ENCODE results near the gene FXYD2.
"Not testable (repeated sequence)": the region's sequence is repeated elsewhere in the genome, so short reads cannot be mapped to it uniquely, and the experiment has no call there.

FXYD2 gene

DNA sequence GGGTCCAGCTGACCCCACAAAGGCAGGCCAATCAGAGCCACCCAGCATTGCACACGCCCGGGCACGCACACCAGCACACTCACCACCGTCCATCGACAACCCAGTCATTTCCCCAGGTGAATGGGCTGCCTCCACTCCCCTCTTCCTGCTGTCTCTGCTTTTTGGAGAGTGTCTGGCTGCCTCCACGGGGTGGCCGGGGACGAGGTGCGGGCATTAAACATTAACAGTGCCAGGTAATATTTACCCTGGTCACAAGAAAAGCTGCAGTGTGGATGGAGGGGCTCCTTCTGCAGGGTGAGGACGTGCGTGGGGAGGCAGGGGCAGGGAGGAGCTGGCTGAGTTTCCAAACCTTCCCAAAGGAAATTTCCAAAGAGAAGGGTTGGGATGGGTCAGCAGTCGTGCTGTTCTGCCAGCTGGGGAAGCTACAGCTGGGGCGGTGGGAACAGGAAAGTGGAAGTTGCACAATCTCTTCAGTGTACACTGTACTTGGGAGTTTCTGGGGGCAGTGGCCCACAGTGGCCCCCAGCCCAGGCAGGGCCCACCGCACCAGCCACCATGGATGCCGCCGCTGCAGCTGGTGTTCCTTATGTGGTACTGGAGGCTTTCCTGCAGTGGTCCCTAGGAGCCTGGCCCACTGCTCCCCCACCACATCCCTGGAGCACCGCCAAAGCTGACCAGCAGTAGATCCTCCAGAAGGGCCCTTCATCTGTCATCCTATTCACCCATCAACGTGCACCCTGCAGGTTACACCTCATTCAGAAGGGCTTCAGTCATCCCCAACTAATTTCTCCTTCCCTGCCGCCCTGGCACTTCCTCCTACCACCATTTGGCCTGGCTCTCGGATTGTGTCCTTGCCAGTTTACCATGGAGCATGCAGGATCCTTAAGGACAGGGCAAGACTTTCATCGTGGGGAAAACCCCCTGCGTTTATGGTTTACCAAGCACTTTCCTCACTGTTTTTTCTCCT is at the start of gene FXYD2:
FXYD2 (minus strand) TSS at position 174 of the 967 bp plus-strand sequence; CDS start at position 108, 66 bp downstream.
- H3K4me1 ChIP-seq (ENCODE audit: insufficient read depth, low read length): peaks cover 28% of the 10 kb centered on the region; the same call in 1 of the 2 replicates

DNA sequence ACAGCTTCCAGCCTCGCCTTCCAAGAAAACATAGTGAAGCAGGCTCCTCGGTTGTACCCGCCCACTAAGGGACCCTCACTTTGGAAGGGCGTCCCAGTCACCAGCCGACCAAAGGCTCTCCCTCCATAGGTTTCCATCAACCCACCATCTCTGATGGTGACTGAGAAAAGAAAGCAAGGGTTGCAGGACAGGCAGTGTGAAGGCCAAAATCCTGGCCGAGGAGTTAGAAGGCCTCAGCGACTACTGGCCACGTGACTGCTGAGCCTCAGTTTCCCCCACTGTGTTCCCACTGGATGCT is 49.2 kb upstream of the FXYD2 start:
- peaks cover 31% of the 10 kb centered on the region for H3K4me1 ChIP-seq (ENCODE audit: insufficient read depth, low read length)
- no peaks in the 10 kb centered on the region for H3K36me3 ChIP-seq (ENCODE audit: insufficient read depth, low read length)
- H3K9ac ChIP-seq (ENCODE audit: low read depth, low read length): no peak overlapping the region
- no peaks in the 10 kb centered on the region for H3K9me3 ChIP-seq (ENCODE audit: control insufficient read depth, insufficient read depth, low read length)

More for the DNA sequence above, at the start of gene FXYD2:
- no peaks in the 10 kb centered on the region for H3K36me3 ChIP-seq (ENCODE audit: insufficient read depth, low read length)
- H3K9ac ChIP-seq (ENCODE audit: low read depth, low read length): no peak within 1 kb of the TSS
- H3K9me3 ChIP-seq (ENCODE audit: control insufficient read depth, insufficient read depth, low read length): no peaks in the 10 kb centered on the region

DNA sequence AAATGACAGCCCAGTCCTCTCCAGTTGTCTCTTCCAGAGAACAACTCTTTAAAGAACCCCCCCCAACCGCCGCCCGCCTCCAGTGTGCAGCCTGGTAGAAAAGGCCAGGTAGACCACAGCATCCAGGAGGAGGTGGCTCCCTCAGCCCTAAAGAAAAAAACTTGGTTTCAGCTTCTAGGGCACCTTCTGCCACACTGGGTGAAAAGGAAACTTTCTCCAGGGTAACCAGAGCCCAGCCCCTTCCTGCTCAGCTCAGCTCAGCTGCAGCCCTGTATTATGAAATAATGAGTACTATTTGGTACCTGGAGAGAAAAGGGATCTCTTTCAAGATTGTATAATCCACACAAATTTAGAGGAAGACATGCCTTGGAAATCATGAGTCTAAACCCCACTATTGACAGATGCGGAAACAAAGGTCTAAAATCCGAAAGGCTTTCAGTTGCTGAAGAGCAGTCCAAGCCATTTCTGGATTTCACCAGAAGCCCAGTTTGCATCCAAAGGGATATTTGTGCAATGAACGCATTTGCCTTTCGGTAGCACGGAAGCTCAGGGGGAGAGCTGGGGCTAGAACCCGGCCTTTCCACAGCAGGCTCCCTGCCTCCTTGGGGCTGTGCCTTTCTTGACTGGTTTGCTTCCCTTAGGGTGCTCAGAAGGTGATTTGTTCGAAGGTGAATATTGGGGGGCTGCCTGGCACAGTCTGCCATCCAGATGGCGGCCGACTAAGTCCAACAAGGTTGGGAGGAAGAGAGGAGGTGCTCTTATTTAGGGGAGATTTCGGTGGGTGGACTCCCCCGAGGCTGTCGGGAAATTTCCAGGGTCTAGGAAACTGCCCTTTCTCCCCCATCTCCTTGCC is 48.7 kb upstream of the FXYD2 start:
- H3K9ac ChIP-seq (ENCODE audit: low read depth, low read length): no peak overlapping the region
- H3K4me1 ChIP-seq (ENCODE audit: insufficient read depth, low read length): peaks cover 36% of the 10 kb centered on the region
- H3K36me3 ChIP-seq (ENCODE audit: insufficient read depth, low read length): no peaks in the 10 kb centered on the region
- no peaks in the 10 kb centered on the region for H3K9me3 ChIP-seq (ENCODE audit: control insufficient read depth, insufficient read depth, low read length)

DNA sequence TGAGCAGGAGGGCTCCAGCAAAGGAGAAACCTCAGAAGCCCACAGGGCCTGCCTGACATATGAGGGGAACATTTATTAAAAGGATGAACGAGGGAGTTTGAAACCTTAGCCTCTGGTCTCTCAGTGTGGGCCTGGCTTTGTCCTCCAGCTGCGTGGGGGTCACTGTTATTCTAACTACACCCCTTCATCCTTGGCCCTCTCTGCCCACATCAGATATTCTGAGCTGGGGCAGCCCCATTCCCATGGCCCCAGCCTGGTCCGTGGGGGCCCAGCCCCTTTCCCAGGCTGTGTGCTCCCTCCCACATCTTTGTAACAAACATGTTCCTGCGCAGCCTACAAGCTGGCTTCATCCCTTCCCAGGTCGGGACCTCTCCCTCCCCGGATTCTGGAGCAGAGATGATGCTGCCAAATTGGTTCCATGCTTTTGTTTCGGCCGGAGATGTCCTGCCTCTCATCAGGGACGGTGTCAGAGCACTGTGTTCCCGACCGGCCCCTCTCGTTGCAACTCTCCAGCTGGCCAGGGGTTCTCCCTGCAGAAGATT is 47.9 kb upstream of the FXYD2 start:
- Histone ChIP-seq H3K9me3 (ENCODE audit: control insufficient read depth, insufficient read depth, low read length) (no peaks in the 10 kb centered on the region), H3K4me1 (ENCODE audit: insufficient read depth, low read length) (peaks cover 35% of the 10 kb centered on the region), H3K36me3 (ENCODE audit: insufficient read depth, low read length) (no peaks in the 10 kb centered on the region), H3K9ac (ENCODE audit: low read depth, low read length) (no peak overlapping the region)

DNA sequence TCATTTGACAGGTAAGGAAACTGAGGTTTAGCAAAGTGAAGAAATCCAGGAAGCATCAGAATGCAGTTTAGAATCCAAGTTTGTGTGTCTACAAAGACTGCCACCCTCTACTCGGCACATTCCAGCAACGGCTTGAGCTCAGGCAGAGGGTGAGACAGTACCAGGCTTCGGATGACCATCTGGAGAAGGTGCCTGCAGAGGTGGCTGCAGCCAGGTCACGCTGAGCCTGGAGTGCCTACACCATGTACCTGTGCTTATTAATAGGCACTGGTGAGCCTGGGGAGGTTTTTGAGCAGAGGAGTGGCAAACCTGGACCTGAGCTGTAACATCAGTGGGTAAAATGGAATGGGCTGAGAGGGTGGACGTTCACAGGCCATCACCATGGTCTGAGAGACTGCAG is 47.2 kb upstream of the FXYD2 start:
- Histone ChIP-seq H3K4me1 (ENCODE audit: insufficient read depth, low read length) (peaks cover 30% of the 10 kb centered on the region), H3K36me3 (ENCODE audit: insufficient read depth, low read length) (no peaks in the 10 kb centered on the region), H3K9me3 (ENCODE audit: control insufficient read depth, insufficient read depth, low read length) (no peaks in the 10 kb centered on the region), H3K9ac (ENCODE audit: low read depth, low read length) (no peak overlapping the region)

DNA sequence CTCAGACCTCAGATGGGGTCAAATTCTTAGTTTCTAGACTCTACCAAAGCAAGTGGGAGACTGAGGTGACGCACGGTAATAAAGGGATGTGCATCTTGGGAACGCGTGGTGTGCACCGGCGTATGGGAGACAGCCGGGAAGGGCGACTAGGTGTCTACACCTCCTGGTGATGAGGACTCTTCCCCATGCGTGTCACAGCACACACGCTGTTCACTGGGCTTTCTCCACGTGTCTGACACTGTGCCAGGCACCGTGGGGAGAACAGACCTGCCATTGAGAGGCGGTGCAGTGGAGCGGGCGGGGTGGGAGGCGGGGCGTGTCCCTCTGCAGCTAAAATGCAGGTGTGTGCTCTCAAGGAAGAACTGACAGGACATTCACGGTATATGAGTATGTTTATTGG is 46.6 kb upstream of the FXYD2 start:
- no peaks in the 10 kb centered on the region for H3K9me3 ChIP-seq (ENCODE audit: control insufficient read depth, insufficient read depth, low read length)
- H3K4me1 ChIP-seq (ENCODE audit: insufficient read depth, low read length): peaks cover 30% of the 10 kb centered on the region
- H3K9ac ChIP-seq (ENCODE audit: low read depth, low read length): no peak overlapping the region
- no peaks in the 10 kb centered on the region for H3K36me3 ChIP-seq (ENCODE audit: insufficient read depth, low read length)

DNA sequence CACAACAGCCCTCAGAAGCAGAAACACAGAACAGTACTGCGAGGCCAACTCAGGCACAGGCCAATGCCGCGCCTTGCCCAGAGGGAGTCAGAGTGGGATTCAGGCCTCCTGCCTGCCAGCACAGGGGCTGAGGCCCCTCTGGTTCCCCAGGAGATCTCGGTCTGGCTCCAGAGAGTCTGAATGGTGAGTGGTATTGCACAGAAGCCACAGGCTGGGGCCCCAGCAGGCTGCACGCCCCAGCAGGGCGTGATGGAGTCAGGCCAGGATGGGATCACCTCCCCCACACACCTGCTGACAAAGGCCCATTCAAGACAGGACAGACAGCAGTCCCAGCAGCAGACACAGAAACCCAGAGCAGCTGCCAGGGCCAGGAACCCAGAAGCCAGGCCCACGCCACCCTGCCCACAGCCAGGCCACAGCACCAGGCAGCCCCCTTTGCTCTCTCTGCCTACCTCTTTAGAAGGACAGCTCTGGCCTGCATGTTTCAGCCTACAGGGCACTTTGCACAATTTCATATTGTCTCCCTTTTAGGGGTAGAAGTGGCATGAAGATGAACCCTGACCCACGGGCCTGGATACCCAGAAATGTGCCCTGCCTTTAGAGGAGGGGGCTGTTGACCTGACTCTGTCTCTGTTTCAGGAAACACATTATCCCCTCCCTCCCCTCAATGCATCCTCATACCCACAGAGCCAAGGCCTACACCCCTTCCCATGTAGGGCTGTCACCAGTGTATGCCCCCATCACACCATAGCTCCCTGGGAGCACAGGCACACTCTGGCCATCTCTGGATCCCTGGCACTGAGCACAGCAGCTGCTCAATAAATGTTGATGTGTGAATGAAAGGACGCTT is 45.8 kb upstream of the FXYD2 start:
- Histone ChIP-seq H3K9ac (ENCODE audit: low read depth, low read length) (no peak overlapping the region), H3K9me3 (ENCODE audit: control insufficient read depth, insufficient read depth, low read length) (no peaks in the 10 kb centered on the region), H3K36me3 (ENCODE audit: insufficient read depth, low read length) (no peaks in the 10 kb centered on the region), H3K4me1 (ENCODE audit: insufficient read depth, low read length) (peaks cover 28% of the 10 kb centered on the region)

DNA sequence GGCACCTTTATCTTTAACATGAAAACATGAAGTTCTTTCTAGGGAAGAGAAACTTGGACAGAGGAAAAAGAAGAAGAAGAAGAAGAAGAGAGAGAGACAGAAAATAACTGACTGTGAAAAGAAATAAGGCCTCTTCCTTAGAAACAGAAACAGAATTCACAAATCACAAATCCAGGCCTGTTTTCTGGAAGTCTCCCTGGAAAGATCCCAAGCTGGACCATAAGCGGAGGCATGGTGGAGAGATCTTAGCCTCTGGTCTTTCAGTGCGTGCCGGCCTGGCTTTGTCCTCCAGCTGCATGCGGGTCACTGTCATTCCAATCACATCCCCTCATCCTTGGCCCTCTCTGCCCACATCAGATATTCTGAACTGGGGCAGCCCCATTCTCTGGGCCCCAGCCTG is 45.1 kb upstream of the FXYD2 start:
- Histone ChIP-seq H3K9ac (ENCODE audit: low read depth, low read length) (no peak overlapping the region), H3K4me1 (ENCODE audit: insufficient read depth, low read length) (peaks cover 22% of the 10 kb centered on the region), H3K9me3 (ENCODE audit: control insufficient read depth, insufficient read depth, low read length) (no peaks in the 10 kb centered on the region), H3K36me3 (ENCODE audit: insufficient read depth, low read length) (no peaks in the 10 kb centered on the region)

DNA sequence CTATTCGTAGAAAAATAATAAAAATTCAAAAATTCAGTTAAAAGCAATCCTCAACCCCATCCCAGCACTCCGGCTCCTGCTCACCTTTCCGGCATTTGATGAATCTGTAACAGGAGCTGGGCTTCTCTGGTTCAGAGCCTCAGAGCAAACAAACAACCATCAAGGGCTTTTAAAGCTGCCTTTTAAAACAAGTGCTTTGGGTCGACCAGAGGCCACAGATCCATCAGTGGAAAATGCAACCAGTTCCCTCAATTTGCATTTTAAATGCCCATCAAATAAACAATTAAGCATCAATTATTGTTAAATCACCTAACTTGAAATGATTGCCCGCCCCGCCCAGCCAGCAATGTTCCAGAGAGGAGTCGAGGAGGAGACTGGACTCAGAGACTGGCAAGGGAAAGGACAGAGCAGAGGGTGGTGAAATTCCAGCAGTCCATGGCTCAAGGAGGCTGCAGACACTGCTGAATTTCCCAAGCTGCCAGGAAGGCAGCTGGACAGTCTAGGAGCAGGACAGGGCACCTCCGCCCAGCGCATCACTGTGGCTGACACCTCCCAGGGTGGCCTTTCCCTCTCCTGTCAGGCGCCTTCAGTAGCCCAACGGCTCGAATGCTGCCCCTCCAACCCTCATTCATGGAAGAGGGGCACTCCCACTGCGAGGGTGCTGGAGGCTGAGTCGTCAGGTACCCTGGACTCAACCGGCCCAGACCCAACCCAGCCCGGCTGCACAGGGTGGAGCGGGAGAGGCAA is 44.4 kb upstream of the FXYD2 start:
- Histone ChIP-seq H3K4me1 (ENCODE audit: insufficient read depth, low read length) (peaks cover 17% of the 10 kb centered on the region), H3K9ac (ENCODE audit: low read depth, low read length) (no peak overlapping the region), H3K36me3 (ENCODE audit: insufficient read depth, low read length) (no peaks in the 10 kb centered on the region), H3K9me3 (ENCODE audit: control insufficient read depth, insufficient read depth, low read length) (no peaks in the 10 kb centered on the region)

DNA sequence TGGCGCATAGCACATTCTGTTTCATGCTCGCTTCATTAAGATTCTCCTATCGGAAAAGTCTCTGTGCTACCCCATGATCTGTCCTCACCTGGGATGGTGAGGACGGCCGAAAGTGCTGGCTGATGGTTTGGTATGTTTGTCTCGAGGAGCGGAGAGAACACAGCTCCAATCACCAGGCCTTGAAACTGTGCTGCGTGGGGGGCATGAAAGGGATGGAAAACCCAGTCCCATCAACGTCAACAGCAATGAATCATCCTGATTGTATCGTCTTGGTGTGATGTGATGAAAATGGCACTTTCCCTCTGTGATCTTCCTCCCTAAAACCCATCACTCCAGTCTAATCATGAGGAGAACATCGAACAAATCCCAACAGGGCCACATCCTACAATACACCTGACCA is 43.5 kb upstream of the FXYD2 start:
- H3K36me3 ChIP-seq (ENCODE audit: insufficient read depth, low read length): no peaks in the 10 kb centered on the region
- H3K9ac ChIP-seq (ENCODE audit: low read depth, low read length): no peak overlapping the region
- no peaks in the 10 kb centered on the region for H3K9me3 ChIP-seq (ENCODE audit: control insufficient read depth, insufficient read depth, low read length)
- peaks cover 16% of the 10 kb centered on the region for H3K4me1 ChIP-seq (ENCODE audit: insufficient read depth, low read length)

DNA sequence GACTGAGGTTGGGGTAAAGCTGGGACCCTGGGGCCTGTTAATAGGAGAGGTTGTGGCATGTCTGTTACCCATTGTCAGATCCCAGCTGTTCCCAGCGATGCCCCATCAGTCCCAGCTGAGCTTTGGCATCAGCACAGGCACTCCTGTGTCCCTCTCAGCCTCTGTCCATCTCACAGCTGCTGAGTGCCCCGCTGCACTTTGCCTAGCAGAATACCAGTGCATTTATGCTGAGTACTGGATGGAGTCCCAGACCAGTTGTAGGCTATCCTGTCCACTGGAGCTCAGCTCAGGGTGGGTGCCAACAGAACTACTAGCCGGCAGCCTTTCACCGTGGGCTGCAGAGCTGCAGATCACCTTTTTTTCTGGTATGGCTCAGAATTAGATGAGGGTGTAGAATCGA is 42.0 kb upstream of the FXYD2 start:
- Histone ChIP-seq H3K4me1 (ENCODE audit: insufficient read depth, low read length) (peaks cover 23% of the 10 kb centered on the region), H3K36me3 (ENCODE audit: insufficient read depth, low read length) (no peaks in the 10 kb centered on the region), H3K9me3 (ENCODE audit: control insufficient read depth, insufficient read depth, low read length) (no peaks in the 10 kb centered on the region), H3K9ac (ENCODE audit: low read depth, low read length) (no peak overlapping the region)

DNA sequence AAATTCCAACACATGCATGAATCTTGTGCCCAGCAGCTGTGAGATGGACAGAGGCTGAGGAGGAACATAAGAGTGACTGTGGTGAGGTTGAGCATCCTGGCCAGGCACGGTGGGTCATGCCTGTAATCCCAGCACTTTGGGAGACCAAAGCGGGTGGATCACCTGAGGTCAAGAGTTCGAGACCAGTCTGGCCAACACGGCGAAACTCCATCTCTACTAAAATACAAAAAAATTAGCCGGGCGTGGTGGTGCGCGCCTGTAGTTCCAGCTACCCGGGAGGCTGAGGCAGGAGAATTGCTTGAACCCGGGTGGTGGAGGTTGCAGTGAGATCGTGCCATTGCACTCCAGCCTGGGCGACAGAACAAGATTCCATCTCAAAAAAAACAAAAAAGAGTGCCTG is 41.0 kb upstream of the FXYD2 start:
- peaks cover 25% of the 10 kb centered on the region for H3K4me1 ChIP-seq (ENCODE audit: insufficient read depth, low read length)
- not testable (repeated sequence) for H3K9me3 ChIP-seq (ENCODE audit: control insufficient read depth, insufficient read depth, low read length); H3K36me3 ChIP-seq (ENCODE audit: insufficient read depth, low read length); H3K9ac ChIP-seq (ENCODE audit: low read depth, low read length)

DNA sequence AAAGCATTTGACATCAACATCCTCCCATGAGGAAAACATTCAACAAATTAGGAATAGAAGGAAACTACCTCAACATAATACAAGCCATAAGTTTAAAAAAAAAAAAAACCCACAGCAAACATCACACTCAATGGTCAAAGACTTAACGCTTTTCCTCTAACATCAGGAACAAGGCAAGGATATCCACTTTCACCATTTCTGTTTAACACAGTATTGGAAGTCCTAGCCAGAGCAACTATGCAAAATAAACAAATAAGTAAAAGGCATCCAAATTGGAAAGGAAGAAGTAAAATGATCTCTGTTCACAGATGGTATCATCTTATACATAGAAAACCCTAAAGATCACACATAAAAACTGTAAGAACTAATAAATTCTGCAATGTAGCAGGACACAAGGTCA is 38.8 kb upstream of the FXYD2 start:
- Histone ChIP-seq H3K9ac (ENCODE audit: low read depth, low read length) (no peak overlapping the region), H3K9me3 (ENCODE audit: control insufficient read depth, insufficient read depth, low read length) (no peaks in the 10 kb centered on the region), H3K4me1 (ENCODE audit: insufficient read depth, low read length) (peaks cover 15% of the 10 kb centered on the region), H3K36me3 (ENCODE audit: insufficient read depth, low read length) (no peaks in the 10 kb centered on the region)
